Fibroblast of skin of abdomen (primary cell): ENCODE data around the gene CWC25.
"Not testable (repeated sequence)": the region's sequence is repeated elsewhere in the genome, so short reads cannot be mapped to it uniquely, and the experiment has no call there.

Experiments
- DNase-seq: peaks from one replicate; pipeline ENCODE4 v3.0.0-alpha.2; 2013

Gene CWC25

DNA sequence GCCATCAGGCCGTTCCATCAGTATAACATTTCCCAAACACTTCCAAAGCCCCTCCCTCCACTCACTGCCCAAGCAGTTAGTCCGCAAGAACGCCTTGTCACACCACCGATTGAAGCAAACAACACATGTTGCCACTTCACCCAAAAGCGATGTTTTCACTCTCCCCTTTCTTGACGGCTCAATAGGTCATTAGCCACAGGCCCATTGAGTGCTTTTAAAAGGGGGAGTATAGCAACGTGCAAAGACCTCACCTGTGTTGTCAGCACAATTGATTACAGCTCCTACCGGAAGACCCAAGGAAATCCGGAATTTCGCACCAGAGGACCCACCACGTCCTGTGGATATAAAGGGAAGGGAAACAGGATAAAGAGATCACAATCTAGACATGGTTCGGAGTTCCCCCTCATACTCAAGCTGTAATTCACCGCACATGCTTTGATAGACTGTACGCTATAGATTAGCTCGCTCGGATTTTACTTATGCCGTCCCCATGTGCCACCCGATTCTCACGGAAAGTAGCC, 27.7 kb upstream of the CWC25 start:
- no peak for DNase-seq

DNA sequence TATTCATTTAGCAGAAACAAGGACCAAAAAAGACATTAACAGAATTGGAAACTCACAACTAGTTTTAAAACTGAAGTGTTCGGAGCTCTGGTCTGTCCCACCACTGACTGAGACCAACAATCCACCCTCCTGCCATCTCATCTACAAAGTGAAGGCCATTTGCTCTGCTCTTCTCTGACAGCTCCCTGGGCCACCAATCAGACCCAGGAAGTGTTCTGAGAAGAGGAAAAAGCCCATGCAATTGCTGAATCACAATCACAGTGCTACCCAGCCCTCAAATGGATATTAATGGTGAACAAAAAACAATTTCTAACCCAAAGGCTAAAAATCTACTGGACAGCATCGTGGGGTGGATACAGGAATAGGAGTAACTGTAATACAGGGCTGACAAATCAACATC, 26.3 kb upstream of the CWC25 start:
- DNase-seq: no peak

DNA sequence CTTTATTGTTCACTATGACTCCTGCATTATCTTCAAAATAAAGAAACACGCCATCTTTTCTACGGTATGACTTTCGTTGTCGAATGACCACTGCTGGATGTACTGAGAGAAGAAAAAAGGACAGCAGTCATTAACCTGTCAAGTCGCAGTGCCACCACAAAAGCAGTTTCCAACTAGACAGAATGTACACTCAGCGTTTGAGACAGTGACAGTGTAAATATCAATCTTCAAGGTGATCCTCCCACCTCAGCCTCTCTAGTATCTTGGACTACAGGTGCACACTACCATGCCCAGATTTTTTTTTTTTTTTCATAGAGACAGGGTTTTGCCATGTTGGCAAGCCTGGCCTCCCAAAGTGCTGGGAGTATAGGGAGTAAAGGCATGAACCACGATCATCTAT, 25.3 kb upstream of the CWC25 start:
- DNase-seq: no peak

DNA sequence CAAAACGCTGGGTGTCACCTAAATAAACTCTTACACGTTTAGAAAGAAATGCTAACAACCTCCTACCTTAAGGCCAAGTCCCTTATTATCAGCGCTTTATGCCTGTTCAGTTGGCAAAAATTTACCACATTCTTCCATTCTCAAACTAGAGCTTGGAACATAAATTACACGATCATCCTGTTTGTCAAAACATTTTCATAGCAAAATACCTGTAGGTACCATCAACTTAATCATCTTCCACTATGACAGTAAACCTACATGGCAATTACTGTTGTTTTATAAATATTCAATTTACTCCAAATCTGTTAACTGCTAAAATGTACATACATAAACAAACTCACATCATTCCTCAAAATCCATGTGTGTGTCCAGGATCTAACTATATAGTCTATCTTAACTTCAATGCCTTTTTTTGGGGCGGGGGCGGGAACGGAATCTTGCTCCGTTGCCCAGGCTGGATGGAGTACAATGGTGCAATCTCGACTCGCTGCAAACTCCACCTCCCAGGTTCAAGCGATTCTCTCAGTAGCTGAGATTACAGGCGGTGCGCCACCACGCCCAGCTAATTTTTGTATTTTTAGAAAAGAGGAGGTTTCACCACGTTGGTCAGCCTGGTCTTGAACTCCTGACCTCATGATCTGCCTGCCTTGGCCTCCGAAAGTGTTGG, 24.0 kb upstream of the CWC25 start:
- no peak for DNase-seq

DNA sequence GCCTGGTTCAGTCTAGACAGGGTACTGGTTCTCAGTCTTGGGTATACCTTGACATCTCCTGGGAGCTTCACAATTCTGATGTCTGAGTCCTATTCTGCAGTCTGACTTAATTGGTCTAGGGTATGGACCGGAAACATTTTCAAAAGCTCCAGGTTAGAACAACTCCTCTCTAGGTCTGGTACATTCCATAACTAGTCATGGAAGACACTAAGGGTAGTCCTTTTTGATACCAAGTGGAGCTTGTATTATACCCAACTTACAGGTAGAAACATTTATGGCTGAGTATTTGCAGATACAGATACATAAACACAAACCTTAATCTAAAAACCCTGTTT, 23.4 kb upstream of the CWC25 start:
- DNase-seq: no peak

DNA sequence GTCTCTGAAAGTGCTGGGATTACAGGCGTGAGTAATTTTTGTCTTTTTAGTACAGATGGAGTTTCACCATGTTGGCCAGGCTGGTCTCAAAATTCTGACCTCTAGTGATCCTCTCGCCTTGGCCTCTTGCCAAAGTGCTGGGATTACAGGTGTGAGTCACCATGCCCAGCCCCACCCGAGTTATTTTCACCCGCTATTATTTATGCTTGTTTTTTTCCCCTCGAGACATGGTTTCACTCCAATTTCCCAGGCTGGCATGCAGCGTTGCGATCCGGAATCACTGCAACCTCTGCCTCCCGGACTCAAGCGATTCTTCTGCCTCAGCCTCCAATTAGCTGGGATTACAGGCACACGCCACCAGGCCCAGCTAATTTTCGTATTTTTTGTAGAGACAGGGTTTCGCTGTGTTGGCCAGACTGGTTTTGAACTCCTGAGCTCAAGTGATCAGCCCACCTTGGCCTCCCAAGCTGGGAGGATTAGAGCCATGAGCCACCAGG, 19.2 kb upstream of the CWC25 start:
- no peak for DNase-seq

DNA sequence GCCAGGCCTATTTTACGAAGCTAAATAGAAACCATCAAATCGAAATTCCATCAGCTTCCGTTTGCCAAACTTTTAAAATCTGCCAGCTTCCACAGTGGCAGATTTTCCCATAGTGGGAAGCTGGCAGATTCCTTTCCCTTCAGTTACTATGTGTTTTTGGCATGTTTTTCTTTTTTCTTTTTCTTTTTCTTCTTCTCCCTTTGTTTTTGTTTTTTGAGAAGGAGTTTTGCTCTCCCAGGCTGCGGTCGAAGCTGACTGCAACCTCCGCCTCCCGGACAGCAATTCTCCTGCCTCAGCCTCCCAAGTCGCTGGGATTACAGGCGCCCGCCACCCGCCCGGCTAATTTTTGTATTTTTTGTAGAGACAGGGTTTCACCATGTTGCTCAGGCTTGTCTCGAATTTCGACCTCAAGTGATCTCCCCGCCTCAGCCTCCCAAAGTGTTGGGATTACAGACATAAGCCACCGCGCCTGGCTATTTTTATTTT, 684 bp upstream of the CWC25 start:
- no peak for DNase-seq

DNA sequence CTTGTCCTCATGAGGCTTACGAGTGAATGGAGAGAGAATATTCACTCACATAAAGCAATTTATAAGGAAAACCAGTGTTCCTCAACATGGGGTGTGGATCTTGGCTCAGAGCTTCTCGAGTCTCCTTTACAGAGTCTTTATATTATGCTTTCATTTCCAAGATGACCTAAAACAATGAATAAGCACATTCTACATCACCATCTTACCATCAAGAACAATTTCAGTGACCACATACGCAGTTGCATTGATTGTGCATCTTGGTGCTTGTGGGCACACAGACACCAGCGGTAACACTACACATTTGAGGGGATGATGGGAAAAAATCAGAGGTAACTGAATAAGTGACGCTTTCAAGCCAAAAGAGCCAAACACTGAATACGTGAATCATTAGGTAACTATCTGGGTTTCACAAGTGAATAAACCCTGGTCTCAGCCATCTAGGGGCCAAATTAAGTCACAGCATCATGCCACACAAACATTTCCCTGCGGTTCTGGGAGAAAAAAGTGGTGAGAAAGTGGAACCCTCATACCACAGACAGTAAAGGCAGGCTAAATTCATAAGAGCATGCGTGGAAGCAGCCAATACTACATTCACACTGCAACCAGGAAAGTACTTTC, 9.4 kb downstream of the CWC25 start:
- peak; percentile 32 for DNase-seq

DNA sequence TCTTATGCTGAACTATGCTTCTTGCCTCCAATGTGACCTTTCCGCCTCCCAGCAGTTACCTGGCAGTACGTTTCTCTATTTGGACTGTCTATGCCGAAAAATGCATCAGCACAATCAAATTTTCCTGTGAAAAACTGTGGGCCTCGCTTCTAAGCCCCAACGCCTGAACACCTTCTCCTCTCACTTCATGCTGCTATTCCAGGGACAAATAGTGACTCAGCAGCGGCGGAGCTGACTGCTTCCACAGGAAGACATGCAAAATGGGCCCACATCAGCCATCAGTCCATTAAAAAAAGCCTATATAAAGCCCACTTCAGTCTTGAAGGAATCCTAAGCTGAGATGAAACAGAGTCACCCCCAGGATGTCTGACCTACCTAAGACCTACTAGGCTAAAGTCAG, 15.3 kb downstream of the CWC25 start:
- DNase-seq: no peak

DNA sequence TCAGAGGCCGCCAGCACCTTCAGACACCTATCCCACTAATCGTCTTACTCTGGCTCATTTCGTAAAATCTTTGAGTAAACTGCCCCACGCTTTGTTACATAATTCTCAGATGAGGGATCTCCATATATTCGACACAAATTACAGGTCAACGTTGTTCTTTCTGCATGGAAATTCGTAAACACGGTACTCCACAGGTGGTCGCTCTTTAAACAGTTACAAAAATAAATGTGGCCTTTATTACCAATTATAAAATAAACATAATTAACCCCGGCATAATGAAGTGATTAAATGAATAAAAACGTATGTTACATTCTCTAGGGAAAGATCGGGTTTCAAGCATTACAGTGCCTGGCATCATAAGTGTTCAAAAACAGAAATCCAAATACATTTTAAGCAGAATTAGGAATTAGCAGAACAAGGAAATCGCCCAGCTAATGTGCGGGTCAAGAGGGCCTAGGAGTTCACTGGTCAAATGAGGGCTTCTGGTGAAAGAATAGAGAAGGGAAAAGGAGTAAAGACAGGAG, 24.8 kb downstream of the CWC25 start:
- no peak for DNase-seq

DNA sequence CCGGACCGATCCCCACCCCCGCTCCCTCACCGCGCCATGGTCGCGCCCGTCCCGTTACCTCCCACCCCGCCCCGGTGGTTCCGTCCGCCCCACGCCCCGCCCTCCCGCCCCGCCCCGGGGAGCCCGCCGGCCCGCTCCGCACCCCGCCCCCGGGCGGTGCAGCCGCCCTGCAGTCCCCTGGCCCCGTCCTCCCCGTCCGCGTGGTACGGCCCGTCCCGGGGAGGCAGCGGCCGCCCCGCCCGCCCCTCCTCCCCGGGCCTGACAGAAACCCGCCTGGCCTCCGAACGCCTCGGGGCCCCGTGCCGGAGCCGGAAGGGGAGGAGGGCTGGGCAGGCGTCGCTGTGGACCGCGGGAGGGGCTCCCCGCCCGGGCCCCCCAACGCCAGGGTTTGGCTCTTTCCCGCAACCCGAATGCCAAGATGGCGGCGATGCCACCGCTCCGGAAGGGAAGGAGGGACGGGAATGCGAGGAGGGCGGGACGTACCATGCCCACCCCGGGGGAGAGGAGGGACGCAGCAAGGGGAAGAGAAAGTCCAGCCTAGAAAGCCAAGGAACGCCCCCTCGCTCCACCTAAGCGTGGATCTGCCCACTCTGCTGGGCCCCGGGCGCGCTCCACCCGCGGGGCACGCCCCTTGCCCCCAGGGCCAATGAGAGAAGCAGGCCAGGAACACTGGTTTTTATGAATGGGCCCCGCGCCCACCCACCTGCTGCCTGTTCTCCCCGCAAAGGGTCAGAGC, 25.5 kb downstream of the CWC25 start, which contains the start of gene PIP4K2B:
PIP4K2B (minus strand) TSS at position 56 of the 736 bp plus-strand sequence. CDS start 132 bp downstream, outside the sequence.
- peak; percentile 99 for DNase-seq

DNA sequence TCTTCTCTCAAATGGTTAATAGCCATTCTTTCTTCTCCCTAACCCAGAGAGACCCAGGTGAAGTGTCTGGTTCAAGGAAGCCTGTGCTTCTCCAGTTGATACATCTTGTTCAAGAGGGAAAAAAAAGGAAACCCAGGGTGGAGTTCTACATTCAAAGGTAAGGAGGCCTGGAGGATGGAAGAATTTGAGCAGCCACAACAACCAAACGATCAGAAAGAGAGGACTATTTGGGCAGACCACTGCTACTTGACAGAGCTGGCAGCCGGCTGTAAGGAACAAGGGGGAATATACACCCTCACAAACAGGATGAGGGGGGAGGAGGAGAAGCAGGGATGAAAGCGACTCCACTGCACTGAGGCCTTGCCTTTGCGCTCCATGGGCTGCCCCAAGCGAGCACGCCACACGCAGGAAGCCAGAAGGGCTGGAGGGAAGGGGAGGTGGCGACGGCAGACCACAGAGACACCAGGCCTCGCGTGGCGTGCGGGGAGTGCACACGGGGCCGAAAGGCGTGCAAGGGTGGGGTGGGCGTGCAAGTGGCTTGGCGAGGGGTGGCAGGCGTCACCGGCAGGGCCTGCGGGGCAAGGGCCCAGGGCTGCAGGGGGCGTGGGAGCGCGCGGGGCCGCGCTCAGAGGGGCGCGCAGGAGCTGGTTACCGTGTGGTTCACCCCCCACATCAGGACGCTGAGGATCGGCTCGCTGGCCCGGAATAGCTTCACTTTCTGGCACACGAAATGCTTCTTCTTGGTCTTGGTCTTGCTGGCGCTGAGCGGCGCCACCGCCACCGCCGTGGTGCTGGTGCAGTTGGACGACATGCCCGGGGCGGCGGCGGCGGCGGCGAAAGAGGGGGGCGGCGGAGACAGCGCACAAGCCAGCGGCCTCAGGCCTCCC, 26.3 kb downstream of the CWC25 start:
- DNase-seq: peak; percentile 41

DNA sequence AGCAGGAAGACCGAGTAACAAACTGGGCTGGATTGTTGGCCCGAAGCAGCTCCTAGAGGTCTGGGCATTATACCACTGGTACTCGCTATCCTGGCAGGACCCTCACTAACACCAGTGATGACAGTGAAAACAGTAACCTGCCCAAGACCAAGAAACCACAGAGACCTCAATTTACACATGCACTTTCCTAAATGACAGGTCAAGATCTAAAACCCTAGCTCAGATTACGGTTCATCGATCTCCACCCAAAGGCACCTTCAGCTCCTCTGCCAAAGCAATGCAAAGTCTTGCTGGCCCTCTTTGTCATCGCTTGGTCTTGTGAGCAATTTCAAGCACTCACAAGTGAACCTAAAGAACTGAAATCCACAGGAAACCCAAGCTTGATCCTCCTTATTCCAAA, 27.3 kb downstream of the CWC25 start:
- DNase-seq: no peak

DNA sequence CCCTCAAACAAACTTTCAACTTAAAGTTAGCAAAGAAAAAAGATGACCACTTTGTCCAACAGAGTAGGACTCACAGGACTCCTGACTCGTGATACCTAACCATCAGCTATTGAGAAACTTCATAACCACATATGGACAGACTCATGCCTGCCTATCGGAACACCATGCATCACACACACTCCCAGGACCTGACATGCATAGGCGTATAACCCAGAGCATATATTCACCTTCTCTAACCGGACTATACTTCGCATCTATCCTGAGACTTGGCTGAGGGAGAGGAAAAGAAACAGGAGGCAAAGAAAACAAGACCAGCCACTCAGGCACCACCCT, 28.0 kb downstream of the CWC25 start:
- no peak for DNase-seq

DNA sequence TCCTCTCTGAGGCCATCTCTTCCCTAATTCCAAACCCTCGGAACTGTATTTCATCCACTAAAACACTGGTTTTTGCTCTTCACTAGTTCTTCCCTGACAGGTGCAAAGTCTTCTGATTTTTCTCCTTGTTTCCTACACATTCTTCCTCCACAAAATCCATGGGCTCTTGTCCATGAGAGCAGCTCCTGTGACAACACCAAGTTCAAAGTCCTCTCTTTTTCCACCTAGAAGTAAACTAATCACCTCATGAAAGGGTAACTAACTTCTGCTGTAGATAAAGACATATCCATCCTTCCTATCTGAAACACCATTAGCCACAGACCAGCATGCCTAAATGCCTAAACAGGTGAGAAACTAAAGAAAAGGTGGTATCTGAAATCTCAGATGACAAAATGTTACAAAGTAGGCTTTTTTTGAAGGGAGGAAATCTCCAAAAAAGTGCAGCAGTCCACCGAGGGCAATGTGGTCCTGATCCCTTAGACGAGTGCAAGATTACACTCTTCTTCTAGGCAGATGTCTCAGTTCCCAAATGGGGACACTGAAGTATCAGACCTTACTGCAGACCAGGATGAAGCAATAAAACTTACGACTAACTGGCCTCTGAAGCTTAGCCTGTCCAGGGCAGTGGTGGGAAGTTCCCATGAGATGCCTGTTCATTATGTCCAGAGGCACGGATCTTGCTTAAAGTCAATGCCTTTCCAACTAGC, 28.5 kb downstream of the CWC25 start:
- DNase-seq: no peak

DNA sequence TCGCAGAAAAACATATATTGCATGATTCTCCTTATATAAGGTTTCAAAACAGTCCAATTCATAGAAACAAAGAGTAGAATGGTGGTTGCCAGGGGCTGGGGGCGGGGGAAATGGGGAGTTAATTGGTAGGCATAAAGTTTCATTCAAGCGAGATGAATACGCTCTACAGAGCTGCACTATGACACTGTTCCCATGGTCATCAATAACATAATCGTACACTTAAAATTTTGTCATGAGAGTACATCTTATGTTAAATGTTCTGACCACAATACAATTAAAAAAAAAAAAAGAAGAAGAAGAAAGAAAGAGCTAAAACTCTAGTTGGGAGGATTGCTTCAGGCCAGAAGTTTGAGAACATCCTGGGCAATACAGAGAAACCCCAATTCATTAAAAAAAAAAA, 30.9 kb downstream of the CWC25 start:
- DNase-seq: no peak

DNA sequence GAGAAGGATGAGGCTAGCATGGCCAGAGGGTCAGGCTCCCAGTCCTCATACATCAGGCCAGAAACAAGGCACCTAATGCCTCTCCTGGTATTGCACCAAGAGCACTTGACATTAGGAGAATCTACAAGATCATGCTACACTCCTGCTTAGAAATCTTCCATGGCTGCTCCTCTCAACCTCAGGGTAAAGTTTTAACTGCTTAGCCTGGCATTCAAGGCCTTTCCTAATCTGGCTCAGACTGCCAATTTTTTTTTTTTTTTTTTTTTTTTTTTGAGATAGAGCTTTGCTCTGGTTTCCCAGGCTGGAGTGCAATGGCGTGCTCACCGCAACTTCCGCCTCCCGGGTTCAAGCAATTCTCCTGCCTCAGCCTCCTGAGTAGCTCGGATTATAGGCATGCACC, 34.0 kb downstream of the CWC25 start:
- DNase-seq: no peak

DNA sequence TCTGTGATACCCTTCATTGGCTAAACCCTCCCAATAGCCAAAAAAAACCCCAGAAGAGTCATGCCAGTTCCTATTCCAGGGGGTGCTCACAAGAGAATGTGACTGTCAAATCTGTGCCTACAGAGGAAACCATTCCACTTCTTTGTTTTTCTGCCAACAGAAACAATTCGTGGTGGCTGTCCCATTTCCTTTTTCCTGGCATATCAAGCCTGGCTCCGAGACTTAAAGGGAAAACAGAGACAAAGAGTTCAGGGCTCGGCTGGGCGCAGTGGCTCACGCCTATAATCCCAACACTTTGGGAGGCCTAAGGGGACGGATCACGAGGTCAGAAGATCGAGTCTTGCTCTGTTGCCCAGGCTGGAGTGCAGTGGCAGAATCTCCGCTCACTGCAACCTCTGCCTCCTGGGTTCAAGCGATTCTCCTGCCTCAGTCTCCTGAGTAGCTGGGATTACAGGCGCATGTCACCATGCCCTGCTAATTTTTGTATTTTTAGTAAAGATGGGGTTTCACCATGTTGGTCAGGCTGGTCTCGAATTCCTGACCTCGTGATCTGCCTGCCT, 34.9 kb downstream of the CWC25 start:
- DNase-seq: not testable (repeated sequence)

DNA sequence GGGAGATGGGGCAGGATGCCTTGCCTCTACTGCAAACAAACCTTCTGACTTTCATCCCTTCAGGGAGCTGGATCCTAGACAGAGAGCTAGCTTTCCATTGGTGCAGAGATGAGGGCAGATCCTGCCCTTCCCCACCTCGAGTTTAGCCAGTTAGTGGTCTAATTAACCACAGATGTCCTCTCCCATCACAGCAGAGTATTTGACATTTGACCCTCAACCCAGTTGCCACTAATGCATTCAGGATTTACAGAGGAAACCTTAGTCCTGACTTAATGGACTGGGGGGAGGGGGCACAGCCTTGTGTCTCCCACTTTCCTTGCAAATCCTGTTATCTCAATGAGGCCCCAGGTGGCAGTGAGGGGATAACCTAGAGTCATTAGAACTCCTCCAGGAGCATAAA, 35.9 kb downstream of the CWC25 start:
- DNase-seq: peak; percentile 21

DNA sequence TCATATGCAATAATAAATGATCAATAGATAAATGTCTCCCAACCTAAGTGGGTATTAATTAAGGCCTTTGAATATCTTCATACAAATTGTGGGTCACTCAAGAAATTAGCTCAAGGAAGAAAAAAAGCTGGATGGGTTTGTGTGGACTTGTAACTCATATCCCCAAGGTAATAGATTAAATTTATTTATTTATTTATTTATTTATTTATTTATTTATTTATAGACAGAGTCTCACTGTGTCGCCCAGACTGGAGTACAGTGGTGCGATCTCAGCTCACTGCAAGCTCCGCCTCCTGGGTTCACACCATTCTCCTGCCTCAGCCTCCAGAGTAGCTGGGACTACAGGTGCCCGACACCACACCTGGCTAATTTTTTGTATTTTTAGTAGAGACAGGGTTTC, 37.1 kb downstream of the CWC25 start:
- DNase-seq: not testable (repeated sequence)

DNA sequence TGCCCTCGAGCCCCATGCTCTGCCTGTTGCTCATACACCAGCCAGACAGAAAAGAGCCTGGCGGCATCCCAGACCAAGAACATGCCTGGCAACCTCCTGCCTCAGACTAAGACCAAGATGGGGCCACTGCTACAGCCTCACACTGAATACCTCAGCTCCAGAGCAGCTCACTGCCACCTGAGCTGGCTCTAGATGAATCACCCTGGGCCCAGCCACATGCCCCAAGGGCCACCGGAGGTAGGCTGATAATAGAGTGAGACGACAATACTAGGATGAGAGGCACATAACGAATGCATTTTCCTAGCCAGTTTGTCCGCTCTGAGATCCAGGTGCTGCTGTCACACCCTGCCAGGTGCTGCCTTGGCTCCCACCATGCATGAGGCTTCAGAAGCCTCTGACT, 38.7 kb downstream of the CWC25 start:
- DNase-seq: no peak
